NCI-H128 (cell line): ENCODE measurements around the gene KBTBD6.
"Not testable (repeated sequence)": the region's sequence is repeated elsewhere in the genome, so short reads cannot be mapped to it uniquely, and the experiment has no call there.

Experiments used
- DNase-seq: peaks from one replicate; lab custom pipeline; 2025; ENCODE audit not compliant: unreplicated experiment; lab: John Stamatoyannopoulos, UW

Gene KBTBD6

GRCh38 chr13:41132512-41133152 lies at the start of gene KBTBD6:
KBTBD6 (minus strand) TSS chr13:41132802; CDS start chr13:41132511, 291 bp downstream.
- peak; percentile 95 for DNase-seq

GRCh38 chr13:41182231-41182630 lies 49.6 kb upstream of the KBTBD6 start:
- DNase-seq, result no peak

GRCh38 chr13:41179593-41180250 lies 47.1 kb upstream of the KBTBD6 start:
- DNase-seq, result no peak

- no peak for DNase-seq
Measured at GRCh38 chr13:41178040-41178439, 45.4 kb upstream of the KBTBD6 start.

GRCh38 chr13:41177616-41178015 lies 45.0 kb upstream of the KBTBD6 start:
- DNase-seq, result no peak

- not testable (repeated sequence) for DNase-seq
Measured at GRCh38 chr13:41175576-41175975, 43.0 kb upstream of the KBTBD6 start.

- DNase-seq, result no peak
Measured at GRCh38 chr13:41162151-41162550, 29.5 kb upstream of the KBTBD6 start.

- no peak for DNase-seq
Measured at GRCh38 chr13:41159174-41159573, 26.6 kb upstream of the KBTBD6 start.

- DNase-seq, result no peak
Measured at GRCh38 chr13:41157048-41157717, 24.6 kb upstream of the KBTBD6 start.

GRCh38 chr13:41156620-41157019 lies 24.0 kb upstream of the KBTBD6 start:
- no peak for DNase-seq

- no peak for DNase-seq
Measured at GRCh38 chr13:41154042-41154441, 21.4 kb upstream of the KBTBD6 start.

GRCh38 chr13:41152005-41152404 lies 19.4 kb upstream of the KBTBD6 start:
- no peak for DNase-seq

GRCh38 chr13:41150058-41150457 lies 17.5 kb upstream of the KBTBD6 start:
- DNase-seq, result no peak

GRCh38 chr13:41148419-41149283 lies 16.0 kb upstream of the KBTBD6 start:
- no peak for DNase-seq

- DNase-seq, result no peak
Measured at GRCh38 chr13:41145136-41145908, 12.7 kb upstream of the KBTBD6 start.

- DNase-seq, result no peak
Measured at GRCh38 chr13:41144576-41144975, 12.0 kb upstream of the KBTBD6 start.

- no peak for DNase-seq
Measured at GRCh38 chr13:41139296-41139966, 6.8 kb upstream of the KBTBD6 start.

- no peak for DNase-seq
Measured at GRCh38 chr13:41137951-41138350, 5.3 kb upstream of the KBTBD6 start.

GRCh38 chr13:41137241-41137640 lies 4.6 kb upstream of the KBTBD6 start:
- DNase-seq, result no peak
